NCI-H345 treated with DMSO at 0.1 percent for 48 hours (cell line): Measurements from ENCODE around the gene FBXL3.

Source experiments
- DNase-seq: peaks from one replicate; lab custom pipeline; 2025; ENCODE audit not compliant: unreplicated experiment; lab: John Stamatoyannopoulos, UW

The FBXL3 gene

GRCh38 chr13:77026861-77027621 is at the start of gene FBXL3:
Gene FBXL3, minus strand, starts transcription at chr13:77027159. Its CDS starts 5,299 bp downstream, at chr13:77021860.
- peak; percentile 66 for DNase-seq

DNA sequence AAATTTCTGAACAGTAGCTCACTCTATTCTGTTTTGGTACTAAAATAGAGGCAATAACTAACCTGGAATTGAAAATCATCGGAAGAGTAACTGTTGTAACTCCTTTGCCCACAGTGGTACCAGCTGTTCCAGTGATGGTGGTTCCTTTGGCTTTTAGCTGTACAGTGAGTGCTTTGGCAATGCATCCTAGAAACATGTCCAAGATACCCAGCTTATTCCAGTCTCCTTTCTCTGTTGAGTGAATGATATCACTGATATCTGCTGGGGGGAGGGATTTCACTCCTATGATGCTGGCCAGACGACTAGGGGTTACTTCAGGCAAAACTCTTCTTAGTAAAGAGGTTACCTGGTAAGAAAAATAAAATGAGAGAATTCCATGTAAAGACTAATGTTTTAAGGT is 40.6 kb upstream of the FBXL3 start:
- no peak for DNase-seq

DNA sequence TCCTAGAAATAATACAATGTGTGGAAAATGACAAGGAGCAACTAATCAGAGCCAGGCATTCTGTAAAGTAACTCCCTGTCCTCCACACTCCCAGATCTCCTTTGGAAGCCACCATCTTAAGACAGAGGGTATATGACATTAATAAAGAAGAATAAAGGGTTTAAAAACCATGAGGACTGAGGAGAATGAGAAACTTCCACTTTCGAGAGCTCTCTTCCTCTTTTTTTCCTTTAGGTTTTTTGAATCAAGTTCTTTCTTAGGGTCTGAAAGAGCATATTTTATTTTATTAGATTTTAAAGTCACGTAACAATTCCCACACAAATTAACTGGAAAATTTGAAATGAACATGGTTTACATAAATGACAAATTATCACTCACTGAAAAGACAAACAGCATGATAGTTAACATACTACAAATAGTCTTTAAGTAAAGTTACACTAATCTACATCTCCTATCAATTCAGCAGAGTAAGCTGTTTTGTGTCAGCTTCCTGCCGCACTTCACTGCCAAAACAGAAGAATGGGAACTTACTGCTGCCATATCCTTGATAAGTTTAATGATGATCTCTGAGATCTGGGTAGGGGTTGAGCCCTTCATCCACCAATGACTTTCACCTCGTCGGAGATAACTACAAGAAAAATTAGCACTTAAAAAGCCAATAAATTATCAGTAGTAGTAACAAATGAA is 38.6 kb upstream of the FBXL3 start:
- DNase-seq: no peak

DNA sequence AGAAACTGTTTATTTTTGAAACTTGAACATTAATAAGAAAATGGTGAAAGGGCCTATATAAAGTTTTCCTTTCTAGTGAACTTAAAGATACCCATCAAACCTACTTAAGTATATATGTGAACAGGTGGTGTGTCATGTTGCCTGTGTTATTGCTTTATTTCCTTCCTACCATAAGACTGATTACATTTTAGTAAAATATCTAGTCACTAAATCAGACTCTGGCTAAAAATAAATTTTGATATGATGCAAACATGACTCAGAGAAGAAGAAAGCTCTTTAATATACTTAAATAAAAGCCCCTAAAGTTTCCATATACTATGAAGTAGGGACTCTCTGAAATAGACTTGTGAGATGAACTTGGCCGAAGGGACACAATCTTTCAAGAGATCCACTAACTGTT is 35.1 kb upstream of the FBXL3 start:
- DNase-seq: no peak

GRCh38 chr13:77061362-77061761 is 34.4 kb upstream of the FBXL3 start:
- no peak for DNase-seq

DNA sequence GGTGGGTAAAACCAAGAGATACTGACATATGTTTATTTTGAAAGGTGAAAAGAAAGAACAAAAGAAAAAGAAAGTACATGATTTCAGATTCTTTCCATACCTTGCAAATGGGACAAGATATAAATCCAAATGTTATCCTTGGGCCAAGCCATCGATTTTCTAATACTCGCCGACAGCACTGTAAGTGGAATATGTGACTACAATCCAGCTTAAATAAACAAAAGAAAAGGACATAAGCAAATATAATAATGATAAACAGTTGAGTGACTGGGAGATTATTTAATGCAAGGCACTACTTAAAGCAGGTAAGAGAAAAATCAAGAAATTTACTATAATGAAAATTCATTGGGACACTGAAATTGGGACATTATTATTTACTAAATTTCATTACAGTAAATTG is 29.9 kb upstream of the FBXL3 start:
- DNase-seq: no peak

GRCh38 chr13:77056382-77056781 is 29.4 kb upstream of the FBXL3 start:
- no peak for DNase-seq

DNA sequence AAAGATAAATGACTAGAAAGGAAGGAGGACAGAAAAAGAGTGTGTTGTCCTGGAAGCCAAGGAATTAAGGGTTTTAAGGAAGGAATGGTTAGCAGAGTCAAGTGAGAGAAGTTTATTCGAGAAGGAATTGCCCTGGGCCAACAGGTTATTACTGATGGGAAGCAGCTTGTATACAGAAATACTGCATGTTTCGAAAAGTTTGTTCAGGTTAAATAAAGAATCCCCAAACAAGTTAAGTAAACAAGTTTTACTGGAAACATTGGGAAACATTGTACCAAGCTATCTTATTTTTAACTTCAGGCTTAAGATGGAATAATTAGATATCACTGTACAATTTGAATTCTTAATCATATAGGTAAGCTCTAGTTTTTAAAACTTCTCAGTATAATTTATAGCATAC is 28.2 kb upstream of the FBXL3 start:
- no peak for DNase-seq

DNA sequence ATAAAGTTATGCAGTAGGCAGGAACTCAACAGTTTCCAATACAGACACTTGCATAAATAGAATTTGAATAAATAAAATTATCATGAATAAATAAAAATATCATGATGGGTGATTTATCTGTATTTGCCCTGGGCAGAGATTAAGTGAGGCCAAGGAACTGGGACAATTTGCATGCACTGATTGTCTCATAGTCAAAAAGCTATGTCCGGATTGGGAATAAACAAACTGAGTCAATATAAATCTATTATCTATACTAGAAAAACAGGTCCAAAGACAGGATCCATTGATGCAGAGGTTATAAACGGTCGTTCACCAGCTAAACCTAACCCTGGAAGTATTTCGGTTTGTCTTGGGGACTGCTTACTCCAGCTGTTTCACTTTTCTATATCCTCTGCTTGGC is 26.2 kb upstream of the FBXL3 start:
- DNase-seq: no peak

DNA sequence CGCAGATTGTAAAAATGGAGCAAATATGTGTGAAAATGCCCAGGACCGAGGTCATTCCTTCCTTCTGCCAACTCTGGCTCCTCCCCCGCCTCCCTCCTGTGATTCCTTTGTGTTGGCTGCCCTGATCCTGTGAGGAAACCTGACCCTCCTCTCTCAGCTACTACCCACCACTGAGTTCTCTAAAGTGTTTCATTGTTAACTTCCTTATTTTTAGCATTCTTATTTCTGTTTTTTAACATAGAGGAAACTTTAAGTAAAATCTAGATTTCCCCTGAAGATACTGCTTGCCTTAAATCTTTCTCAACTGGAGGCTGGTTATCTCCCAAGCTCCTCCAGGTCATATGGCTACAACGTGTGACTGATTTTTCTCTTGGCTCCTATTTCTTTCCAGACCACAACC is 21.7 kb upstream of the FBXL3 start:
- no peak for DNase-seq

DNA sequence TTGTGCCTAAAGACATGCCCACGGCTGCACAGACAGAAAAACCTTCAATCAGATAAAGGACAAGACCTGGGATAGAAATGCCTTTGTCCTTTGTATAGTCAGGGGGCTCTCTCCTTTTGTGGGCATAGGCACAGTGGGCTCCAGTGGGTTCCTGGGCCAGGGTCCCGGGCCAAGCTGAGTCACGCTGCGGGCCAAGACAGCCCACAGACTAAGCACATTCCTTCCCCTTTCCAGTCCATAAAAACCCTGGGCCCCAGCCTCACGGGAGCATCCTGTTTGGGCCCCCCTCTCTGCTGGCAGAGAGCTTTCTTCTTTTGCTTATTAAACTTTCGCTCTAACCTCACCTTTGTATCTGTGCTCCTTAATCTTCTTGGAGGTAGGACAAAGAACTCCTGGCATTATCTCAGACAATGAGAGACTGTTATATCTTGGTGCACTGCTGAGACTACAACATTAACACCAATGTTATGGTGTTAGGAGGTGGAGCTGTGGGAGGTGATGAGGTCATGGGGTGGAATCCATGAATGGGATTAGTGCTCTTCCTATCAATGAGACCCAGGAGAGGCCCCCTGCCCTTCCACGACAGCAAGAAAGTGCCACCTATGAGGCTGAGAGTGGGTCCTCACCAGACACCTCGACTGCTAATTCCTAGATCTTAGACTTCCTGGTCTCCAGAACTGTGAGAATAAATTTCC is 20.8 kb upstream of the FBXL3 start:
- DNase-seq: no peak

DNA sequence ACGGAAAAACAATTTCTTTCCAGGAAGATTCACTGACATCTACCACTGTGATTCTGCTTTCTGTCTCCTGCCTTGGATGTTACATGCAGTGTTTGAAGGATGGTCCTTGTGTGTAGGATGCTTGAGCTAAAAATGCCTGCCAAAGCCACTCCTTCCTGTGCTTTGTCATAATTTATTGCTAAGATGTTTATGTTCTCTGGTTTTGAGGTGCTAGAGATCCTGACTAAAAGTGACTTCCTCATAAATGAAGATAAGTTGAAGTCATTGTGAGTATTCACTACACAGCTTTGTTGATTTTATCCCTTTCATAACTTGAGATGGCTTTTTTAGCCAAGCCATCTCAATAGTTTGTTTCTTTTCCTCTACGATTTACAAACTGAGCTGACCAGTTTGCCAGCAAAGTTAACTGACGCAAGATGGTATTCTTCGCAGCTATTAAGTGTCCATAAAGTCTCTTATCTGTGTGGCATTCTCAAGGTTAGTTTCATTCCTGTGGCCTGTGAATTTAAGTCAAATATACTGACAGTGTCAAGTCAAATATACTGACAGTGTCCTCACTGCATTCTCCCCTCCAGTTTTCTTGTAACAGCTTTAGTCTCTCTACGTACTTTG is 15.7 kb upstream of the FBXL3 start:
- DNase-seq: no peak

DNA sequence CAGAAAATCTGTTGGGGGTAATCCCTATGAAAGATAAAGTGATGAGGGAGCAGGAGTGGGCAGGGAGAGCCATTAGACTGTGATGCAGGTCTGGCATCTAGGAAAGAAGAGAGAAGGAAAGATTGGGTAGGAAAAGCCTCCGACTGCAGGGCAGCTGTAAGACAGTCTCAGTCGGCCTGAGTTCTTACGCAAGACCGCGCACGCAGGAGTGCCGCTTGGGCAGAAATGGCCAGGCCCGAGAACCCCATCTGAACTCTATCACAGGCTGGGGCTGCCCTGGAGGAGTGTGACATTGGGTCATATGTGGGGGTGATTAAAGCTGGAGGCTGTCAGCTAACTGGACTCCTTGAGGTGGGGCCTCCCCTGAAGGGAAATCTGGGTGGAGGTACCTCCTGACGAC is 13.9 kb upstream of the FBXL3 start:
- DNase-seq: no peak

DNA sequence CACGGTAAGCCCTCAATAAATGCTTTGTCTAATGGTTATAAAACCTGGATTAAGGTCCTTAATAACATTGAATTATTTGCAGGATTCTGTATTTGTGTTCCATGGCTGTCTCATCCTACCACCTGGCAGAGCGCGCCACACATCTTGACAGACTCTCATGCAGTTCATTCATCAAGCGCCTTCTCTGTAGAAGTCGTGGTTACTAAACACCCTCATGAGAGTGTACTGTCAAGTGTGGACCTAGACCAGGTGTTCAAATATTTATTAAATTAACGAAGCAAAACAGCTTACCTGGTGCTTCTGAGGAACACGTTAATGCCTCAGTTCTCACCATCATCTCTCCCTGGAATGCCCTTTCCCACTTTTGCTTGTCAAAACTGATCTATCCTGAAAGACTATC is 13.1 kb upstream of the FBXL3 start:
- no peak for DNase-seq

GRCh38 chr13:77038907-77039480 is 12.0 kb upstream of the FBXL3 start:
- DNase-seq: no peak

DNA sequence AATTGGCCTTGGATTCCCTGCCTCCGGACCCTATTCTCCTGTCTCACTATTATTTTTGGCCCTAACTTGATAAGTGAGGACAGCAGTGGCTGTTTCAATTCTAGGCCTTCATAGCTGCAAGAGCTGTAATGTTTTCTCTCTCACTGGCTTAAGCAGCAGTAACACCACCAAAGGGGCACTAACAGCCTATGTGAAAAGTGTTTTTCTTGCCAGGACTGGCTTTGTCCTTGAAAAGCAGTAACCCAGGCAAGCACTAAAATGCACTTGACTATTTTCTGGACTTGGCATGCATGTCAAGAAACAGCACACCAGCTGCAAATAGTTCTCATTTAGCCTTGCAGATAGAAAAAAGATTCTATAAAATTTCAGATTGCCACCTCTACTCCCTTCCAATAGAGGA is 9.3 kb upstream of the FBXL3 start:
- no peak for DNase-seq

GRCh38 chr13:77034881-77035280 is 7.9 kb upstream of the FBXL3 start:
- DNase-seq: no peak

DNA sequence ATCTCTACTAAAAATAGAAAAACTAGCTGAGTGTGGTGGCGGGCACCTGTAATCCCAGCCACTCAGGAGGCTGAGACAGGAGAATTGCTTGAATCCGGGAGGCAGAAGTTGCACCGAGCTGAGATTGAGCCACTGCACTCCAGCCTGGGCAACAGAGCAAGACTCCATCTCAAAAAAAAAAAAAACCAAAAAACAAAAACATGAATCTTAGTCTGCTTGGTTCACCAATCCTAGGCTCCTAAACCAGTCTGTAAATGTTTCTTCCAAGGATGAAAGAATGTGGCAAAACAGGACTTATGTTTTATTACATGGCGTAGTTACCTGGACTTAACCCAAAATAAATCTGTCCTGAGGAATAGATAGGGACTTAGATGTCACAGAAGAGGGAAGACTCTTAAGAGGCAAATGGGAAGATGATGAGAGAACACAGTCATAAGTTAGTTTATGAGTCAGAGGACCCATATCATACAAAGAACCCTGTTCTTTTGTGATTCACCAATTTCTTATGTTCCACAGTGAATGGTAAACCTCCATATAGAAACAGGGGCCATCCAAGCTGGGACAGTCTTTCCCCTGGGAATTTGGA is 6.9 kb upstream of the FBXL3 start:
- no peak for DNase-seq

DNA sequence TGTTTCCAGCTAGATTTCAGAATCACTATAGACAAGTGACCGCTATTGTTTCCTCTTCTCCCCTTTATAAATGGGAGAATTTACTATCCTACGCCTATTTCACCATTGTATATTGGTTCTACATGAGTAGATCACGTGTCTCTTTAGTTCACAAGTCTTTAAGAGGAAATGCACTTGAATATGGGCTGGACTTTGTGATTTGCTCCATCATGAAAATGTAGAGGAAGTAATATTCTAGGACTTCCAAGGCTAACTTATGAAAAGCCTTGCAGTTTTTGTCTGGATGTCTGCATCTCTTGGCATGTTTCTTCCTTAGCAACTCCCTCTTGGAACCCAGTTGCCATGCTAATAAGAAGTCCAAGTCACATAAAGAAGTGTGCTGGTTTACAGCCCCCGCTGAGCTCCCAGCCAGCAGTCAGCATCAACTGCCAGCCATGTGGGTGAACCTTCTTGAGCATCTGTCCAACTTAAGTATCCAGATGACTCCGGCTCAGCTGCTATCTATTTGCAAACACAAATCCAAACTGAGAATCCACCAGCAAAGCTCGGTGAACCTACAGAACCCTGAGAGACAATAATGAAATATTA is 4.8 kb upstream of the FBXL3 start:
- no peak for DNase-seq

DNA sequence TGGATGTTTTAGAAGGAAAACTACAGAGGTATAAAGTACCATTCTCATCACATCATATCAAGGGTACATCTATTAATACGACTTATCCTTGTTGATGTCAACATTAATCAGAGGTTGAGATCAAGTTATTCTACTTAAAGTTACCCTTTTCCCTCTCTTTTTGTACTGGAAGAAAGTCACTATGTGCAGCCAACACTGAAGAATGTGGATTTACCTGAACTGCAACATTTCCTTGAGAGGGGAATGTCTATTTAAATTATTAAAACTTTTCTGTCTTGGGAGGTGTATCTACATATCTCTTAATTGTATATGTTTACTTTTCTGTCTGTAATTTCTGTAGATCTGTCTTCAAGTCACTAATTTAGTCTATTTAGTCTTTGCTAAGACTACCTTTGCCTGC is 2.5 kb upstream of the FBXL3 start:
- no peak for DNase-seq

DNA sequence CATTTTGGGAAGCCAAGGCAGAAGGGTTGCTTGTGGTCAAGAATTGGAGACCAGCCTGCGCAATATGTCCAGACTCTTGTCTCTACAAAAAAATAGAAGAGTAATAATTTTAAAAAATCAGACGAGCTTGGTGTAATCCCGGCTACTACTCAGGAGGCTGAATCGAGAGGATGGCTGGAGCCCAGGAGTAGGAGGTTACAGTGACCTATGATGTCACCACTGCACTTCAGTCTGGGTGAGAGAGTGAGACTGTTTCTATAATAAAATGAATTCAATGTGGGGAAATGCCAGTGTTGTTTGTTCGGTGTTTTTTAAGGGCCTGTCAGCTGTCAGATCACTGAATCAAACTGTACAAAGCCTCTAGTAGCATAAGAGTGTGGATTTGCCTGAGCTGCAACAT is 1.2 kb upstream of the FBXL3 start:
- DNase-seq: peak; percentile 45
